ENCODE results near the gene MTERF4.

The MTERF4 gene

DNA sequence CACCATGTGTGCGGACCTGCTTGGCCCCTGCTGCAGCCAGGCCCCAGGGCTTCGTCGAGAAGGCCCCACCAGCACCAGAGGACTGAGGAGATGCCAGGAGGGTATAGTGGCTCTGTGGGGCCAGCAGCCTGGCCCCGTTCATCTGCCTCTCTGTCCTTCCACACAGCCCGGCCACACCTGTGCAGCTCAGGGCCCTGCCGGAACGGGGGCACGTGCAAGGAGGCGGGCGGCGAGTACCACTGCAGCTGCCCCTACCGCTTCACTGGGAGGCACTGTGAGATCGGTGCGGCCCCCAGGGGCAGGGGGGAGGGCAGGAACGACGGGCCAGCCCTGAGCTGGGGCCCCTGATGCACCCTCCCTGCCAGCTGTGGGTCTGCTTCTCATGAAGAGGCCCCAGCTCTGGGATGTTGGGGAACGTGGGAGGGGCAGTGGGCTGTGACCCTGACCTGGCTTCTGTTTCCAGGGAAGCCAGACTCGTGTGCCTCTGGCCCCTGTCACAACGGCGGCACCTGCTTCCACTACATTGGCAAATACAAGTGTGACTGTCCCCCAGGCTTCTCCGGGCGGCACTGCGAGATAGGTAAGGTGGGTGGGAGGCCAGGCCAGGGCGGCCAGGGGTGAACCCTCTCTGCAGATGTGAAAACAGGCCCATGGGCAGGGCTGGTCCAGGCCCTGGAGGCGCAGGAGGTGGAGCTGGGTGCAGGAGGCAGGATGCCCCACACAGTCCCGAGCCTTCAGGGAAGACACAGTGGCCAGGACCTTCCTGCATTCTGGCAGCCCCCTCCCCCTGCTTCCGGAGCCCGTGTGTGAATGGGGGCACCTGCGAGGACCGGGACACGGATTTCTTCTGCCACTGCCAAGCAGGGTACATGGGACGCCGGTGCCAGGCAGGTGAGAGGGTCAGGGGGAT is 50.3 kb downstream of the MTERF4 start:
- no peak for DNase-seq (ENCODE audit: low read depth)
- H3K4me3 ChIP-seq (ENCODE audit: low read length), result no peak overlapping the region
- no peak for TF ChIP-seq CTCF (conservative IDR thresholded peaks at IDR 0.05; ENCODE audit: low read depth, low read length)

DNA sequence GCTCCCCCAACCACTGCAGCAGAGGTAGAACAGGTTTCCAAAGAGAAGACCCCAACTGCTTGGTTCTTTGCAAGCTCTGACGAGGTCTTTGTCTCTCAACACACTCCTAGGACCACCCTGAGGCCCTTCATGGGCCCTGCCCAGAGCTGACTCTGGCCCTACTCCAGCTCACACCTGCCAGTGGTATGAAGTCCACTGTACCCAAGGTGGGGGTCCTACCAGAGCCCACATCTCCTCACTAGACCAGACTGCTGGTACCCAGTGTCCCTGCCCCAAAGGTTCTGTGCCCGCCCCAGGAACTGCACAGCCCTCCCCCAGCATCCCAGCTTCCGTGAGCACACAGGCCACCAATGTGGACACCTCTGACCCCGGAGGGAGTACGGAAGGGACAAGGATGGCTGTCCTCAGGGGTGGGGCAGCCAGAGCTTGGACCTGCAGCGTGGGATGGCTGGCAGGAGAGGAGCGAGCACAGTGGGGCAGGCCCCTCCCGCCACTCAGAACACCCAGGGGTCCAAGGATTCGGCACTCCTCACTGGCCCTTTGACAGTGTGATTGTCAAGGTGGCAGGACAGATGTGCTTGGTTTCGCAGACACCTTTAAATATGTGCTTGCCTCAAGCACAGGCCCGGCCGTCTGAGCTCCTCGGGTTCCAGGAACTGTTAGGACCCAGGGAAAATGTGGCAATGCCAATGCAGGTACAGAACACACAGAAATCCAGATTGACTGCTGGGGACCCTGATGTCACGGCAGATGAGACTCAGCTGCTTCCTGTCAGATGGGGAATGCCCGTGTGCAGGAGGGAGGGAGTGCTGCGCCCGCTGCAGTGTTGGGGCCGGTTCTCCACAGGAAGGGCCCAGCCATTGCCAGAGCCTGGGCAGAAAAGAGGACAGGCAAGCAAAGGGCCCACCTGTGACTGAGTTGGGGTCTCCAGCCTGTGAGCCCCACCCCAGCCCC is 51.2 kb downstream of the MTERF4 start:
- DNase-seq (ENCODE audit: low read depth), result no peak
- H3K4me3 ChIP-seq (ENCODE audit: low read length), result no peak overlapping the region
- no peak for TF ChIP-seq CTCF (conservative IDR thresholded peaks at IDR 0.05; ENCODE audit: low read depth, low read length)

GRCh38 chr2:241049739-241050623 is 52.1 kb downstream of the MTERF4 start:
- DNase-seq (ENCODE audit: low read depth), result no peak
- TF ChIP-seq CTCF (conservative IDR thresholded peaks at IDR 0.05; ENCODE audit: low read depth, low read length), result no peak
- H3K4me3 ChIP-seq (ENCODE audit: low read length), result no peak overlapping the region

- no peak for DNase-seq (ENCODE audit: low read depth)
- TF ChIP-seq CTCF (conservative IDR thresholded peaks at IDR 0.05; ENCODE audit: low read depth, low read length), result no peak
- no peak overlapping the region for H3K4me3 ChIP-seq (ENCODE audit: low read length)
These were observed 53.1 kb downstream of the MTERF4 start for GRCh38 chr2:241048949-241049343.

- no peak overlapping the region for H3K4me3 ChIP-seq (ENCODE audit: low read length)
- no peak for DNase-seq (ENCODE audit: low read depth)
- no peak for TF ChIP-seq CTCF (conservative IDR thresholded peaks at IDR 0.05; ENCODE audit: low read depth, low read length)
These were observed 53.7 kb downstream of the MTERF4 start for GRCh38 chr2:241048149-241048948.

Measured in retinal pigment epithelial cell (primary cell).